Fibroblast of the aortic adventitia (primary cell): Measurements from ENCODE around the gene AP2A1. TPM values are rescaled to one million over a fixed set of nuclear protein-coding genes. Genes with fewer than 3 reads are reported as not detected.

Experiments used
- DNase-seq: peaks from one replicate; pipeline ENCODE4 v3.0.0-alpha.2; 2010; ENCODE audit warnings: low read depth
- H3K4me3 ChIP-seq: 2 replicates; pipeline ENCODE4 v1.5.1; 2011; ENCODE audit warnings: low read depth, mild to moderate bottlenecking, control low read depth, low read length, moderate library complexity
- CTCF ChIP-seq: IDR thresholded peaks from 2 replicates; pipeline ENCODE4 v1.5.1; 2011; ENCODE audit warnings: mild to moderate bottlenecking, low read length, control low read depth, inconsistent platforms; ENCODE audit not compliant: insufficient read depth
- total RNA-seq: library from RNA; depleted of rRNA; stranded (reverse); fragments of >200 nt; gene quantifications from 2 replicates; pipeline ENCODE4 v1.2.3, GENCODE V29; 2012; ENCODE audit warnings: low replicate concordance

AP2A1 gene
- total RNA-seq, 1 donor, result 115 TPM

GRCh38 chr19:49799798-49800376, 33.1 kb downstream of the AP2A1 start:
- TF ChIP-seq CTCF, result peak; percentile 13
- no peak overlapping the region for H3K4me3 ChIP-seq
- no peak for DNase-seq

- DNase-seq, result no peak
- no peak for TF ChIP-seq CTCF
- H3K4me3 ChIP-seq, result no peak overlapping the region
These were observed 34.0 kb downstream of the AP2A1 start for GRCh38 chr19:49800771-49801170.

GRCh38 chr19:49801401-49801888, 34.6 kb downstream of the AP2A1 start:
- no peak for DNase-seq
- peak overlapping the region; percentile 58 for H3K4me3 ChIP-seq
- TF ChIP-seq CTCF, result no peak

GRCh38 chr19:49801966-49802661, 35.3 kb downstream of the AP2A1 start:
- peak overlapping the region; percentile 58 for H3K4me3 ChIP-seq
- DNase-seq, result peak; percentile 88
- TF ChIP-seq CTCF, result peak; percentile 57

GRCh38 chr19:49802836-49803528, 36.2 kb downstream of the AP2A1 start:
- DNase-seq, result no peak
- TF ChIP-seq CTCF, result no peak
- no peak overlapping the region for H3K4me3 ChIP-seq

- TF ChIP-seq CTCF, result no peak
- no peak for DNase-seq
- H3K4me3 ChIP-seq, result no peak overlapping the region
These were observed 36.7 kb downstream of the AP2A1 start for GRCh38 chr19:49803529-49803856.
